ENCODE measurements around the gene RBKS. TPM values are rescaled to one million over a fixed set of nuclear protein-coding genes. Genes with fewer than 3 reads are reported as not detected.

The RBKS gene
- total and polyA plus RNA-seq, 2 of the 8 experiments (the other 6 are each of a cell fraction or from before 2014, with no cell fraction given) = 1.1 to 1.5 TPM

GRCh38 chr2:27779417-27780055 is 110.7 kb downstream of the RBKS start (continued):
- no peak for TF ChIP-seq CHD7 (IDR thresholded peaks at IDR 0.05; ENCODE audit: insufficient replicate concordance, low read length)
- no peak for TF ChIP-seq SP1 (IDR thresholded peaks at IDR 0.05; ENCODE audit: low read depth, low read length)
- TF ChIP-seq POLR2A (IDR thresholded peaks at IDR 0.05; ENCODE audit: control extremely low read depth in 1 of 2, low read depth in 2 of 2, low read length in 2 of 2) = no peak

All from H1 (cell line).